ES-I3 (cell line): ENCODE measurements around the gene ENPP6.
"Not testable (repeated sequence)": the region's sequence is repeated elsewhere in the genome, so short reads cannot be mapped to it uniquely, and the experiment has no call there.

ENCODE experiments used
- H3K36me3 ChIP-seq: 2 replicates; pipeline ENCODE4 v1.6.1; 2013; ENCODE audit warnings: mild to moderate bottlenecking, low read length, control low read depth, moderate library complexity; ENCODE audit not compliant: insufficient read depth
- H3K4me1 ChIP-seq: 2 replicates; pipeline ENCODE4 v1.6.1; 2013; ENCODE audit warnings: mild to moderate bottlenecking, control low read depth, low read length; ENCODE audit not compliant: insufficient read depth
- H3K9ac ChIP-seq: 2 replicates; pipeline ENCODE4 v1.6.1; 2013; ENCODE audit warnings: low read depth, mild to moderate bottlenecking, low read length, moderate library complexity
- H3K9me3 ChIP-seq: 2 replicates; pipeline ENCODE4 v1.6.1; 2013; ENCODE audit warnings: mild to moderate bottlenecking, low read length, moderate library complexity; ENCODE audit not compliant: control insufficient read depth, insufficient read depth

The ENPP6 gene

GRCh38 chr4:184140901-184141300, 76.8 kb downstream of the ENPP6 start:
- H3K4me1 ChIP-seq, H3K9ac ChIP-seq, H3K36me3 ChIP-seq, H3K9me3 ChIP-seq: not testable (repeated sequence)

GRCh38 chr4:184136525-184136924, 81.1 kb downstream of the ENPP6 start:
- no peak overlapping the region for H3K9ac ChIP-seq
- H3K4me1 ChIP-seq, result no peaks in the 10 kb centered on the region
- no peaks in the 10 kb centered on the region for H3K36me3 ChIP-seq
- H3K9me3 ChIP-seq, result peaks cover 4% of the 10 kb centered on the region; the same call in 1 of the 2 replicates

GRCh38 chr4:184126800-184127199, 90.9 kb downstream of the ENPP6 start:
- no peaks in the 10 kb centered on the region for H3K4me1 ChIP-seq
- H3K9me3 ChIP-seq, result no peaks in the 10 kb centered on the region
- H3K9ac ChIP-seq, result no peak overlapping the region
- H3K36me3 ChIP-seq, result no peaks in the 10 kb centered on the region

- Histone ChIP-seq H3K4me1 (no peaks in the 10 kb centered on the region), H3K36me3 (no peaks in the 10 kb centered on the region), H3K9me3 (no peaks in the 10 kb centered on the region), H3K9ac (no peak overlapping the region)
Measured at GRCh38 chr4:184122631-184123408, 94.9 kb downstream of the ENPP6 start.

- Histone ChIP-seq H3K4me1 (no peaks in the 10 kb centered on the region), H3K36me3 (no peaks in the 10 kb centered on the region), H3K9ac (no peak overlapping the region), H3K9me3 (no peaks in the 10 kb centered on the region)
Measured at GRCh38 chr4:184120549-184121127, 97.0 kb downstream of the ENPP6 start.

GRCh38 chr4:184117662-184118199, 99.9 kb downstream of the ENPP6 start:
- Histone ChIP-seq H3K36me3 (no peaks in the 10 kb centered on the region), H3K4me1 (no peaks in the 10 kb centered on the region), H3K9me3 (no peaks in the 10 kb centered on the region), H3K9ac (no peak overlapping the region)

GRCh38 chr4:184115399-184115798, 102.3 kb downstream of the ENPP6 start:
- H3K9me3 ChIP-seq, result no peaks in the 10 kb centered on the region
- H3K4me1 ChIP-seq, result no peaks in the 10 kb centered on the region
- no peaks in the 10 kb centered on the region for H3K36me3 ChIP-seq
- no peak overlapping the region for H3K9ac ChIP-seq

- no peaks in the 10 kb centered on the region for H3K4me1 ChIP-seq
- H3K9ac ChIP-seq, result no peak overlapping the region
- H3K9me3 ChIP-seq, result no peaks in the 10 kb centered on the region
- H3K36me3 ChIP-seq, result no peaks in the 10 kb centered on the region
Measured at GRCh38 chr4:184114431-184114830, 103.2 kb downstream of the ENPP6 start.

GRCh38 chr4:184112006-184112550, 105.6 kb downstream of the ENPP6 start:
- Histone ChIP-seq H3K9ac (no peak overlapping the region), H3K9me3 (no peaks in the 10 kb centered on the region), H3K4me1 (no peaks in the 10 kb centered on the region), H3K36me3 (no peaks in the 10 kb centered on the region; the same call in 1 of the 2 replicates)

- Histone ChIP-seq H3K4me1 (no peaks in the 10 kb centered on the region), H3K9ac (no peak overlapping the region), H3K9me3 (no peaks in the 10 kb centered on the region), H3K36me3 (no peaks in the 10 kb centered on the region; the same call in 1 of the 2 replicates)
Measured at GRCh38 chr4:184111233-184111832, 106.3 kb downstream of the ENPP6 start.

GRCh38 chr4:184110452-184111224, 107.0 kb downstream of the ENPP6 start:
- Histone ChIP-seq H3K4me1 (no peaks in the 10 kb centered on the region), H3K36me3 (no peaks in the 10 kb centered on the region; the same call in 1 of the 2 replicates), H3K9me3 (no peaks in the 10 kb centered on the region), H3K9ac (no peak overlapping the region)

GRCh38 chr4:184108006-184108501, 109.6 kb downstream of the ENPP6 start:
- H3K36me3 ChIP-seq, result no peaks in the 10 kb centered on the region; the same call in 1 of the 2 replicates
- H3K9me3 ChIP-seq, result no peaks in the 10 kb centered on the region
- H3K4me1 ChIP-seq, result no peaks in the 10 kb centered on the region
- H3K9ac ChIP-seq, result no peak overlapping the region

- H3K9ac ChIP-seq, result no peak overlapping the region
- H3K4me1 ChIP-seq, result no peaks in the 10 kb centered on the region
- no peaks in the 10 kb centered on the region for H3K9me3 ChIP-seq
- no peaks in the 10 kb centered on the region; the same call in 1 of the 2 replicates for H3K36me3 ChIP-seq
Measured at GRCh38 chr4:184104419-184105101, 113.1 kb downstream of the ENPP6 start.
